Common myeloid progenitor, CD34-positive (primary cell): ENCODE measurements around the gene MSN.

Source experiments
- CTCF ChIA-PET: fragments of 350-600 bp; sonication (Branson Sonifier 250); formaldehyde crosslinking; loops from one replicate; lab custom pipeline; 2021; ENCODE audit warnings: antibody characterized with exemption; lab: Charles Lee
- POLR2A ChIA-PET: fragments of 350-600 bp; sonication (Branson Sonifier 250); formaldehyde crosslinking; loops from one replicate; lab custom pipeline; 2021; ENCODE audit warnings: antibody characterized with exemption; lab: Charles Lee
- DNase-seq, 3 donors: peaks; one replicate each; pipeline versions ENCODE4 v3.0.0 to v3.0.0-alpha.2; 2013
- H3K27ac ChIP-seq, 2 experiments: 1 replicate in 1 of 2; 2 replicates in 1 of 2; pipeline ENCODE4 v1.7.0; 2013; ENCODE audit warnings: inconsistent platforms in 2 of 2, low read length in 2 of 2, mild to moderate bottlenecking in 2 of 2, low read depth in 1 of 2, moderate library complexity in 1 of 2; ENCODE audit not compliant: severe bottlenecking in 2 of 2, insufficient read depth in 1 of 2, poor library complexity in 1 of 2
- H3K27me3 ChIP-seq, 5 experiments: replicated peaks in 2 of 5; 1 replicate in 3 of 5; 2 replicates in 2 of 5; pipeline versions ENCODE4 v1.6.1 to v1.7.0; 2013; ENCODE audit warnings: low read length in 4 of 5, mild to moderate bottlenecking in 2 of 5, moderate library complexity in 2 of 5, inconsistent platforms in 1 of 5; ENCODE audit not compliant: insufficient read depth in 5 of 5, control insufficient read depth in 4 of 5
- H3K36me3 ChIP-seq, 4 experiments: 1 replicate in 2 of 4; 2 replicates in 2 of 4; pipeline versions ENCODE4 v1.6.1 to v1.7.0; 2013; ENCODE audit warnings: low read length in 3 of 4, control low read depth in 1 of 4, mild to moderate bottlenecking in 1 of 4; ENCODE audit not compliant: control insufficient read depth in 4 of 4, insufficient read depth in 4 of 4
- H3K4me1 ChIP-seq, 4 experiments: 1 replicate in 3 of 4; 2 replicates in 1 of 4; pipeline versions ENCODE4 v1.6.1 to v1.7.1; 2013; ENCODE audit warnings: low read length in 3 of 4, mild to moderate bottlenecking in 3 of 4, control low read depth in 1 of 4, inconsistent platforms in 1 of 4, moderate library complexity in 1 of 4; ENCODE audit not compliant: control insufficient read depth in 4 of 4, insufficient read depth in 4 of 4; ENCODE audit errors: control extremely low read depth in 1 of 4
- H3K4me3 ChIP-seq, 7 experiments: 1 replicate in 4 of 7; 2 replicates in 3 of 7; pipeline versions ENCODE4 v1.5.1 to v1.7.0; 2013; ENCODE audit warnings: mild to moderate bottlenecking in 7 of 7, low read length in 6 of 7, moderate library complexity in 6 of 7, inconsistent platforms in 2 of 7, low read depth in 2 of 7, control low read depth in 1 of 7; ENCODE audit not compliant: insufficient read depth in 4 of 7, control insufficient read depth in 1 of 7; ENCODE audit errors: extremely low read depth in 1 of 7
- H3K9me3 ChIP-seq, 5 experiments: 1 replicate in 4 of 5; 2 replicates in 1 of 5; pipeline versions ENCODE4 v1.6.1 to v1.7.1; 2013; ENCODE audit warnings: low read length in 4 of 5, mild to moderate bottlenecking in 2 of 5, inconsistent platforms in 1 of 5, low read depth in 1 of 5, moderate library complexity in 1 of 5; ENCODE audit not compliant: control insufficient read depth in 4 of 5, insufficient read depth in 2 of 5; ENCODE audit errors: control extremely low read depth in 1 of 5
- WGBS: methylation state at CpG from one replicate; pipeline ENCODE4 v1.1.5; 2013; ENCODE audit not compliant: insufficient coverage; 5-methylcytosine and 5-hydroxymethylcytosine counted together

Gene MSN

DNA sequence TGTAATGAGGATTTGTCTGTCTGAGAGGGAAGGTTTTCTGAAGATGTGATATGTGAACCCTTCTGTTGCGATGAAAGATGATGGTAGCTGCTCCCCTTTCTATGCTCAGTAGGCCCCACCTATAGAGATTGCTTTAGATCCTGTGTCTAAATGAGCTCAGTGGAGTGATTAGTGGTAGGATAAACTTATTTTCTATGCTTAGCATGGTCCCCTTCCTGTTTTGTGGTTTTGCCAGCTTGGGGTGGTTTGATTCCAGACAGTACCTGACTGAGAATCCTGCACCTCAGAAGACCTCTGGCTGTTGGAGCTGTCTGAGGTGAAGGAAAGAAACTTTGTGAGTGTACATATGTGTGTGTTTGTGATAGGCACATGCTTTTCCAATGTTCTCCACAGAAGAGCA is 17.7 kb downstream of the MSN start:
- Histone ChIP-seq H3K27me3 (peaks cover 0 to 6% (median 0%) of the 10 kb centered on the region in 5 experiments), H3K9me3 (no peaks in the 10 kb centered on the region), H3K4me1 (peaks cover 18 to 68% (median 60%) of the 10 kb centered on the region in 4 experiments), H3K27ac (no peak overlapping the region), H3K36me3 (peaks cover 0 to 8% (median 3%) of the 10 kb centered on the region in 4 experiments), H3K4me3 (no peak overlapping the region)
- ChIA-PET CTCF (interaction anchor here (0.9 to 2.8 kb wide), 4 partner anchors 10 to 19 kb away, joined by 3 to 8 read pairs (median 4); no protein-coding TSS in a partner anchor), POLR2A (interaction anchor here (1.5 kb wide), 1 partner anchor 13 kb away, joined by 5 read pairs; no protein-coding TSS in a partner anchor)
- 100% methylated on average over 1 of the region's 1 CpG for WGBS
- DNase-seq = no peak

DNA sequence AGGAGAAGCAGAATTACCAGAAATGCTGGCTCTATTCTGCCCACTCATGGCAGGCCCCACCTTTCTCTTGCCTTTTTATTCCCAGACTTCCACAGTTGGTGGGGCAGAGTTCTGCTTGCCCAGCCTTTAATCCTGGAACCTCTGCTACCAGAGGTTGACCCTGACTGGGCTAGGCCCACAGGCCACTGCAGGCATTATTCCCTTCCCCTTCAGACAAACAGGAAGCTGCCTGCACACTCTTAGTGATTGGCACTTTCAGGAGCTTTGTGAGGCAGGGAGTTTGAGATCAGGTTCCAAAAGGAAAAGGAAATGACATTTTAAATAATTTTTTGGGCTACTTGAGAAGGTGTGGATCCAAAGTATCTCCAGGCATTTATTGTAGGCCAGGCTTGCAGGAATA is 18.8 kb downstream of the MSN start:
- Histone ChIP-seq H3K4me3 (no peak overlapping the region), H3K27ac (no peak overlapping the region), H3K9me3 (no peaks in the 10 kb centered on the region), H3K27me3 (peaks cover 0 to 6% (median 0%) of the 10 kb centered on the region in 5 experiments), H3K4me1 (peaks cover 19 to 74% (median 63%) of the 10 kb centered on the region in 4 experiments), H3K36me3 (peaks cover 0 to 8% (median 3%) of the 10 kb centered on the region in 4 experiments)
- POLR2A ChIA-PET = interaction anchor here (1.4 kb wide), 1 partner anchor 9 kb away, joined by 3 read pairs; no protein-coding TSS in a partner anchor
- no peak for DNase-seq
- CTCF ChIA-PET = interaction anchor here (1.0 to 2.8 kb wide), 6 partner anchors 9 to 89 kb away, joined by 3 to 11 read pairs (median 6); no protein-coding TSS in a partner anchor

DNA sequence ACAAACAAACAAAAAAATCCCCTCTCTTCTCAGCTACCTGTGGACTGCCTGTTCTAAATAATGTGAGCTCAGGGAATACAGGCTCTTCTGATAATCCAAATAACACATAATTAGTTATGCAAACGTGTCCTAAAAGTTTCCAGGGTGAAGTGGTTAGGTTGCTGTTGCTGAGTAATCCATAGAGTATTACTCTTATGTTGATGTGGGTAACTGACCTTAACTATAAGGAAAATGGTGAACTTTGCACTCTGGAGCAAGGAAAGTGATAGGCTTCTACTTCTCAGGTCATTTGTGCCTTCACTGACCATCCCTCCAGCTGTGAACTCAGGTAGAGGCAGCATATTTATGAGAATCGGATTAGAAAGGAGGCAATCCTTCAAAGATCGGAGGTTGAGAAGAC is 19.9 kb downstream of the MSN start:
- peaks cover 0 to 8% (median 2%) of the 10 kb centered on the region in 4 experiments for H3K36me3 ChIP-seq
- no peak overlapping the region for H3K4me3 ChIP-seq
- POLR2A ChIA-PET = interaction anchor here (1.4 kb wide), 1 partner anchor 8 kb away, joined by 3 read pairs; no protein-coding TSS in a partner anchor
- no peak overlapping the region for H3K27ac ChIP-seq
- H3K27me3 ChIP-seq = peaks cover 0 to 2% (median 0%) of the 10 kb centered on the region in 5 experiments
- H3K9me3 ChIP-seq = no peaks in the 10 kb centered on the region
- H3K4me1 ChIP-seq = peaks cover 19 to 73% (median 60%) of the 10 kb centered on the region in 4 experiments
- no peak for DNase-seq
- WGBS = 96% methylated on average over 2 of the region's 3 CpGs
- CTCF ChIA-PET = interaction anchor here (1.0 to 2.8 kb wide), 8 partner anchors 11 to 91 kb away, joined by 3 to 11 read pairs (median 8); no protein-coding TSS in a partner anchor

DNA sequence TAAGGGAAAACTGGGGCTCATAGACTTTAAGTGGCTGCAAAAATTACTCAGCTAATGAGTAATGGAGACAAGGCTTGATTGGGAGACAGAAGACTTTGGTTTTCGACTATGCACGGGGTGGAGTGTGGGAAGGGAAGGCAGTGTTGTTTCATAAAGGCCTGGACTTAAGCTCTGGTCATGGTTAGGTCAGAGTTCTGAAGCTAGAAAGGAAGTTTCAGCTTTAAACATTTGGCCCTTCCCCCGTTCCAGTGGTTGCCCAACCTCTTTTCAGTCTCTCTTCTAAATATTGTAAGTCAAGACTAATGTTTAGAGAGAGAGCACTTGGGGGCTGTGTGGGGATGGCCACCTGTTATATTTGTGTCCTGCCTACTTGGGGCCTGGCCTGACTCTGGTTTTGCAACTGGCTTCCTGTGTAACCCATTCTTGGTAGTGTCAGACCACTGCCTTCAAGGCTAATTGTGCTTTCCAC is 21.0 kb downstream of the MSN start:
- no peak overlapping the region for H3K4me3 ChIP-seq
- no peak for DNase-seq
- ChIA-PET CTCF (interaction anchor here (1.7 to 2.7 kb wide), 7 partner anchors 9 to 92 kb away, joined by 4 to 11 read pairs (median 7); no protein-coding TSS in a partner anchor), POLR2A (no interaction called here)
- H3K27ac ChIP-seq = no peak overlapping the region
- H3K36me3 ChIP-seq = peaks cover 0 to 5% (median under 1%) of the 10 kb centered on the region in 4 experiments
- peaks cover 19 to 72% (median 62%) of the 10 kb centered on the region in 4 experiments for H3K4me1 ChIP-seq
- no peaks in the 10 kb centered on the region for H3K9me3 ChIP-seq
- H3K27me3 ChIP-seq = peaks cover 0 to 2% (median 0%) of the 10 kb centered on the region in 5 experiments
- 61% methylated on average over 2 of the region's 3 CpGs for WGBS

DNA sequence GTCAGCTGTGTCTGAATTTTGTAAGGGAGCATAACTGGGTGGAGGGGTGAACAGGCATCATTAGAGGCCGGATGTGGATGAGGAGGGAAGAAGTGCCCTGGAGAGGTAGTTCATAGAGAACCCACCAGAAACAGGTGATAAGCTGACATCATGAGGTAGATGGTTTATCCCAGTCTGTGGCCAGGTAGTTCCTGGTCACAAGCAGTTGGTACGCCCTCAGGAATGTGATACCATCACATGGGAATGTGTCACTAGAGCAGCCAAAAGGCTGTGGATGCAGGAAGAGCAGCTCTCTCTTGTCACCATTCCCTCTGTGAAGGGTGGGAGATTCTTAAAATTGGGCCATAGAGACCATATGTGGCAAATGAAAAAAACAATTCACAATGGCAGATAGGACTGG is 21.9 kb downstream of the MSN start:
- CTCF ChIA-PET = interaction anchor here (1.7 to 2.7 kb wide), 6 partner anchors 10 to 23 kb away, joined by 3 to 11 read pairs (median 5); no protein-coding TSS in a partner anchor
- no peak overlapping the region for H3K27ac ChIP-seq
- POLR2A ChIA-PET = no interaction called here
- DNase-seq = no peak
- no peak overlapping the region for H3K4me3 ChIP-seq
- peaks cover 0 to 2% (median 0%) of the 10 kb centered on the region in 5 experiments for H3K27me3 ChIP-seq
- peaks cover 20 to 78% (median 64%) of the 10 kb centered on the region in 4 experiments for H3K4me1 ChIP-seq
- WGBS = 86% methylated on average over 2 of the region's 2 CpGs
- H3K36me3 ChIP-seq = peaks cover 0 to 5% (median under 1%) of the 10 kb centered on the region in 4 experiments
- no peaks in the 10 kb centered on the region for H3K9me3 ChIP-seq

DNA sequence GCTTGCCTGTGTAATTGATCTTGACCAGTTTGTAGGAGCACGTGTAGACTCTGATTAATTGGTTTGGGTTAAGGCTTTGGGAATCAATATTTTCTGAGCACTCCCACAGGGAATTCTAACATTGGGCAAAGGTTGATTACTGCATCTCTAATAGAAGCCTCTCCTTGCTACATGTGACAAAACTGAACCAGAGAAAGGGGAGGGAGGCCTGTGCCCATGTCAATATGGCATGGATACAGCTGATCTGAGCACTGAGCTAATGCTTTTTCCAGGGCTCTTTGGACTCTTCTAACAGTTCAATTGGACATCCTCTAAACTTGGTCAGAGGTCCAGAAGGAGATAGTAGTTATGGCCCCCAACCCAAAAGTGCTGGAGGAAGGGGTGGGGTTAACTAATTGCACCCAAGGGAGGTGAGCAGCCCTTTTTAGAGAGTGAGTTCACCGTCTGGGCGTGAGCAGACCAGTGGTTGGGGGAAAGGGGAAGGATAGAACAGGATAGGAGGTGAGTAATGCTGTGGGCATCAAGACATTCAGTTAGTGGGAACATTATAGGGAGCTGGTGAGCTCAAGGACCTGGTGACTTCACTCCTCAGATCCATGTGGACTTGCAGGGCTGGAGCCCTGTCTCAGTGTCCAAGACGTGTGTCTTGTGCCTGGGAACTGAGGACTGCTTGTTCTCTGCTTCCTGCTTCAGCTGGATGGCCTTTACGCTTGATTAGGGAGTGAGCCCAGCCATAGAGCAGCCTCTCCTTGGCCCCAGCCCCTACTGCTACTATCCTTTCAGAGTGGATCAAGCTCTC is 22.8 kb downstream of the MSN start:
- Histone ChIP-seq H3K36me3 (peaks cover 0 to 5% (median under 1%) of the 10 kb centered on the region in 4 experiments), H3K27ac (no peak overlapping the region), H3K4me3 (no peak overlapping the region), H3K9me3 (no peaks in the 10 kb centered on the region), H3K4me1 (peaks cover 21 to 77% (median 65%) of the 10 kb centered on the region in 4 experiments), H3K27me3 (peaks cover 0 to 2% (median 0%) of the 10 kb centered on the region in 5 experiments)
- no peak for DNase-seq
- CTCF ChIA-PET = interaction anchor here (0.7 to 2.0 kb wide), 7 partner anchors 9 to 96 kb away, joined by 3 to 5 read pairs (median 4); no protein-coding TSS in a partner anchor
- WGBS = 68% methylated on average over 5 of the region's 5 CpGs
- POLR2A ChIA-PET = no interaction called here
